ENCODE results near the gene CRTC1.
"Not testable (repeated sequence)": the region's sequence is repeated elsewhere in the genome, so short reads cannot be mapped to it uniquely, and the experiment has no call there.

Gene CRTC1

GRCh38 chr19:18789883-18790565 is 106.5 kb downstream of the CRTC1 start:
- DNase-seq: peak in 1 of 2 experiments; percentile 40

GRCh38 chr19:18790566-18791314 is 107.3 kb downstream of the CRTC1 start, which contains the start of gene COMP:
Gene COMP, minus strand, starts transcription at chr19:18791305. Its CDS starts 36 bp downstream, at chr19:18791269.
- no peak for DNase-seq

- DNase-seq: no peak
Measured at GRCh38 chr19:18791315-18791678, 107.8 kb downstream of the CRTC1 start.

- DNase-seq: no peak
Measured at GRCh38 chr19:18792661-18793060, 109.2 kb downstream of the CRTC1 start.

GRCh38 chr19:18793144-18794028 is 109.9 kb downstream of the CRTC1 start:
- DNase-seq: no peak

- no peak for DNase-seq
Measured at GRCh38 chr19:18794029-18794313, 110.5 kb downstream of the CRTC1 start.

GRCh38 chr19:18794692-18795091 is 111.2 kb downstream of the CRTC1 start:
- DNase-seq: no peak

GRCh38 chr19:18795540-18795939 is 112.1 kb downstream of the CRTC1 start:
- DNase-seq: peak; percentile 5 to 9

- DNase-seq: no peak
Measured at GRCh38 chr19:18796239-18796638, 112.8 kb downstream of the CRTC1 start.

GRCh38 chr19:18798384-18799352 is 115.2 kb downstream of the CRTC1 start:
- no peak for DNase-seq

- DNase-seq: no peak
Measured at GRCh38 chr19:18799389-18799970, 116.0 kb downstream of the CRTC1 start.

GRCh38 chr19:18800079-18800478 is 116.6 kb downstream of the CRTC1 start:
- no peak for DNase-seq

- DNase-seq: no peak
Measured at GRCh38 chr19:18800636-18801035, 117.2 kb downstream of the CRTC1 start.

- DNase-seq: no peak
Measured at GRCh38 chr19:18802354-18802753, 118.9 kb downstream of the CRTC1 start.

- no peak for DNase-seq
Measured at GRCh38 chr19:18803550-18804138, 120.2 kb downstream of the CRTC1 start.

GRCh38 chr19:18804139-18804601 is 120.7 kb downstream of the CRTC1 start:
- no peak for DNase-seq

- DNase-seq: no peak
Measured at GRCh38 chr19:18804643-18805042, 121.2 kb downstream of the CRTC1 start.

- DNase-seq: no peak
Measured at GRCh38 chr19:18807861-18808331, 124.4 kb downstream of the CRTC1 start.

GRCh38 chr19:18809149-18809868 is 125.8 kb downstream of the CRTC1 start:
- peak; percentile 46 to 55 for DNase-seq

GRCh38 chr19:18811638-18812037 is 128.2 kb downstream of the CRTC1 start:
- not testable (repeated sequence) for DNase-seq

GRCh38 chr19:18814063-18814462 is 130.6 kb downstream of the CRTC1 start:
- DNase-seq: no peak
